Retinal pigment epithelial cell (primary cell): Measurements from ENCODE around the gene ATG4D.

Experiments
- DNase-seq: peaks from one replicate; pipeline ENCODE4 v3.0.0-alpha.2; 2010; ENCODE audit warnings: low read depth
- H3K4me3 ChIP-seq: 2 replicates; pipeline ENCODE4 v1.5.1; 2011; ENCODE audit warnings: mild to moderate bottlenecking, low read length, control low read depth, moderate library complexity
- TF ChIP-seq, protein P1 (sequence below): conservative IDR thresholded peaks from 2 replicates; pipeline ENCODE4 v1.5.1; 2011; ENCODE audit warnings: low read depth, low read length, control low read depth, inconsistent platforms

The ATG4D gene

DNA sequence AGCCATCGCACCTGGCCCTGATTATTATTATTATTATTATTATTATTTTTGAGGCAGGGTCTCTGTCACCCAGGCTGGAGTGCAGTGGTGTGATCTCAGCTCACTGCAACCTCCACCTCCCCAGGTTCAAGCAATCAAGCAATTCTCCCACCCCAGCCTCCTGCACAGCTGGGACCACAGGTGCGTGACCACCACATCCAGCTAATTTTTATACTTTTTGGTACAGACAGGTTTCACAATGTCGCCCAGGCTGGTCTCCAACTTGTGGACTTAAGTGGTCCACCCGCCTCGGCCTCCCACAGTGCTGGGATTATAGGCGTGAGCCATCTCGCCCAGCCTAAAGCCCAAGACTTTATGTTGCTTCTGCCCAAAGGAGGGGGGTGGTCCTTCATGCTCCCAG, 49.4 kb downstream of the ATG4D start:
- H3K4me3 ChIP-seq = no peak overlapping the region
- TF ChIP-seq, protein P1, sequence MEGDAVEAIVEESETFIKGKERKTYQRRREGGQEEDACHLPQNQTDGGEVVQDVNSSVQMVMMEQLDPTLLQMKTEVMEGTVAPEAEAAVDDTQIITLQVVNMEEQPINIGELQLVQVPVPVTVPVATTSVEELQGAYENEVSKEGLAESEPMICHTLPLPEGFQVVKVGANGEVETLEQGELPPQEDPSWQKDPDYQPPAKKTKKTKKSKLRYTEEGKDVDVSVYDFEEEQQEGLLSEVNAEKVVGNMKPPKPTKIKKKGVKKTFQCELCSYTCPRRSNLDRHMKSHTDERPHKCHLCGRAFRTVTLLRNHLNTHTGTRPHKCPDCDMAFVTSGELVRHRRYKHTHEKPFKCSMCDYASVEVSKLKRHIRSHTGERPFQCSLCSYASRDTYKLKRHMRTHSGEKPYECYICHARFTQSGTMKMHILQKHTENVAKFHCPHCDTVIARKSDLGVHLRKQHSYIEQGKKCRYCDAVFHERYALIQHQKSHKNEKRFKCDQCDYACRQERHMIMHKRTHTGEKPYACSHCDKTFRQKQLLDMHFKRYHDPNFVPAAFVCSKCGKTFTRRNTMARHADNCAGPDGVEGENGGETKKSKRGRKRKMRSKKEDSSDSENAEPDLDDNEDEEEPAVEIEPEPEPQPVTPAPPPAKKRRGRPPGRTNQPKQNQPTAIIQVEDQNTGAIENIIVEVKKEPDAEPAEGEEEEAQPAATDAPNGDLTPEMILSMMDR = no peak
- no peak for DNase-seq

DNA sequence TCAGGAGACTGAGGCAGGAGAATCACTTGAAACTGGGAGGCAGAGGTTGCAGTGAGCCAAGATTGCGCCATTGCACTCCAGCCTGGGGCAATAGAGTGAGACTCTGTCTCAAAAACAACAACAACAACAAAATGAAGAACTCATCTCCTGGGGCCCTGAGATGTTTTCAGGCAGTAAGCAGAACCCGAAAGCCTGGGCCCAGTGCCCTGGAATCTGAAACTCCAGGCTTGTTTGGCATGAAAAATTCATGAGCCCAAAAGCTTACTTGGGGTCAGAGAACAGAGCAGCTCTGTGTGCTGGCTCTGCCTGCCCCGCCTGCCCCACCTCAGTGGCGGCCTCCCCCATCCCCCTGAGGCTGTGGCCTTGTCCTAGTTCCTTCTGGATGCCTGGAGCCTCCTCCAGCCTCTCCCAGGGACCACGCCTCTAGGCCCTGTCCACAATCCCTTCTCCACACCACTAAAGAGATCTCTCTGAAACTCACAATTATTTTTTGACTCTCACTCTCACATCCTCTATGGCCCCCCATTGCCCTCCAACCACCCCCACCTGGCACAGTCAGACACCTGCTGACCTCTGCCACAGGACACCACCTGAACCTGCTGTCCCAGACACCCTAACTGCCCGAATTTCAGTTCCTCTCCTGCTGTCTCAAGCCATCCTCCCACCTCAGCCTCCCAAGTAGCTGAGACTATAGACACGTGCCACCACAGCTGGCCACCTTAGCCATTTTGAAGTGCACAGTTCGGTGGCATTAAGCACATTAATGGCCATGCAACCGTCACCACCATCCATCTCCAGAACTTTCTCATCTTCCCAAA, 50.3 kb downstream of the ATG4D start:
- DNase-seq = no peak
- no peak overlapping the region for H3K4me3 ChIP-seq
- TF ChIP-seq, protein P1 = no peak

DNA sequence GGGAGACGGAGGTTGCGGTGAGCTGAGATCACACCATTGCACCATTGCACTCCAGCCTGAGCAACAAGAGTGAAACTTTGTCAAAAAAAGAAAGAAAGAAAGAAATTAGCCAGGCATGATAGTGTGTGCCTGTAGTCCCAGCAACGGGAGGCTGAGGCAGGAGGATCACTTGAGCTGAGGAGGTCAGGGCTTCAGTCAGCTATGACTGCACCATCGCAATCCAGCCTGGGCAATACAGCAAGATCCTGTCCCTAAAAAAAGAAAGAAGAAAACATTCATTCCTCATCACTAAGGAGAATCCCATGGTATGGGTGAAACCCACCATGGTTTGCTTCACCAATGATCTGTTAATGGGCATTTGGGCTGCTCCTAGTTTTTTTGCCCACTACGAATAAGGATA, 56.4 kb downstream of the ATG4D start:
- no peak overlapping the region for H3K4me3 ChIP-seq
- TF ChIP-seq, protein P1 = no peak
- DNase-seq = no peak

DNA sequence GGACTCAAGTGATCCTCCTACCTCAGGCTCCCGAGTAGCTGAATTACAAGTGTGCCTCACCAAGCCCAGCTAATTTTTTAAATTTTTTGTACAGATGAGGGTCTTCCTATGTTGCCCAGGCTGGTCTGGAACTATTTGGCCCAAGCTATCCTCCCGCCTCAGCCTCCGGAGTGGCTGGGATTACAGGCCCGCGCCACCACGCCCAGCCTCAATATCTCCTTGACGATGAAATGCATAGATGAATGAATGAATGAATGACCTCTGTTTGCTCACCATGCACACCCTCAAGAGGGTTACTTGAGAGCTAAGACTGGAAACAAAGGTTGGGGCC, 58.3 kb downstream of the ATG4D start:
- no peak for DNase-seq
- H3K4me3 ChIP-seq = peak overlapping the region; percentile 24
- TF ChIP-seq, protein P1 = no peak

DNA sequence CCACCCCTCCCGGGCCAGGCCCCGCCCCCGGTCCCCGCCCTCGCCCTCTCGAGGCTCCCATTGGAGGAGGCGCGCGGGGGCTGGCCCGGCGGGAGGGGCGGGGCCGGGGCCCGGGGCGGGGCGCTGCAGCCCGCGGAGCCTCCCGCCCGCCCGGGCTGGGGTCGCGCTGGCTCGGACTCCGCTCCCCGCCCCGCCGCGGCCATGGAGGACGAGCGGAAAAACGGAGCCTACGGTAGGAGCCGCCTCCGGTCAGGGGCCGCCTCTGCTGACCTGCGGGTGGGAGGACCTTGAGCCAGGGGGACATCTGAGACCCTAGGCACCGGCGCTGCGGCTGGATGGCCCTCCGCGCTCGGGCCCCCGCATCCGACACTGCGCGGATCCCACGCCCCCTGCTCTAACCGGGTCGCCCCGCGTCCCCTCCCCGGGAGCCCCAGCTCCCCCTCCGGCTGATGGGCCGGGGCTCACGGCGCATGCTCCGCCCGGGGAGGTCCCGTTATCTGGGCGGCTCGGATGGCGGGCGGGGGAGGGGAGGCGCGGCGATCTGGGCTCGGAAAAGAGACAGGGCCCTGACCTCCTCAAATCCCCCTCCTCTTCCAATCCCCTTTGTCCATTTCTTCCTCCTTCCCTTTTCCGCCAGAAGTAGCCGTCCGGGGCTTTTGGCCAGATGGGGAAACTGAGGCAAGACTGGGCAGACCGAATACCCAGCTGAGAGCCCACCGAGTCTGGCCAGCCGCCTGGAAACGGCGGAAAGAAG, 58.8 kb downstream of the ATG4D start:
- no peak for DNase-seq
- H3K4me3 ChIP-seq = peak overlapping the region; percentile 85
- TF ChIP-seq, protein P1 = no peak
